ENCODE results near the gene SNTN. TPM values are rescaled to one million over a fixed set of nuclear protein-coding genes. Genes with fewer than 3 reads are reported as not detected.

The SNTN gene
- total and polyA plus RNA-seq, 9 donors = 0.17 to 26.0 (median 1.8) TPM; not detected in 3

GRCh38 chr3:63707731-63708130 is 55.3 kb downstream of the SNTN start:
- Histone ChIP-seq H3K4me1 (ENCODE audit: insufficient read depth) (no peaks in the 10 kb centered on the region), H3K4me3 (no peak overlapping the region), H3K36me3 (no peaks in the 10 kb centered on the region), H3K27ac (no peak overlapping the region), H3K9me3 (no peaks in the 10 kb centered on the region), H3K27me3 (no peaks in the 10 kb centered on the region)
- DNase-seq = no peak
- intact Hi-C loops (cut with DNase I) = no loop called here
- no peak for TF ChIP-seq CTCF (IDR thresholded peaks at IDR 0.05)
- TF ChIP-seq EP300 (IDR thresholded peaks at IDR 0.05) = no peak
- TF ChIP-seq POLR2A (IDR thresholded peaks at IDR 0.05) = no peak
- 65 to 66% (median 66%) methylated on average over 1 of the region's 1 CpG for WGBS, 3 donors

- WGBS, 3 donors = 84 to 85% (median 85%) methylated on average over 3 of the region's 3 CpGs
- Histone ChIP-seq H3K4me3 (no peak overlapping the region), H3K9me3 (no peaks in the 10 kb centered on the region), H3K27ac (no peak overlapping the region), H3K36me3 (no peaks in the 10 kb centered on the region), H3K27me3 (no peaks in the 10 kb centered on the region), H3K4me1 (ENCODE audit: insufficient read depth) (no peaks in the 10 kb centered on the region)
- intact Hi-C loops (cut with DNase I) = no loop called here
- no peak for TF ChIP-seq POLR2A (IDR thresholded peaks at IDR 0.05)
- no peak for TF ChIP-seq EP300 (IDR thresholded peaks at IDR 0.05)
- TF ChIP-seq CTCF (IDR thresholded peaks at IDR 0.05) = no peak
- DNase-seq = no peak
These were observed 57.1 kb downstream of the SNTN start for GRCh38 chr3:63709576-63709975.

Other genes with a start within 250 kb of the SNTN start
- gene C3orf49, start 166.6 kb downstream of the SNTN start, total RNA-seq = not detected
- gene C3orf49, start 166.6 kb downstream of the SNTN start, polyA plus RNA-seq = not detected
- 10 to 100 TPM; 38.2 to 50.6 (median 46.7) TPM for gene THOC7, start 211.1 kb downstream of the SNTN start, total RNA-seq
- gene THOC7, start 211.1 kb downstream of the SNTN start, polyA plus RNA-seq = 10 to 100 TPM; 55.6 to 80.3 TPM
- 10 to 100 TPM; 23.0 to 47.0 (median 29.8) TPM for gene ATXN7, start 211.2 kb downstream of the SNTN start, total RNA-seq
- 10 to 100 TPM in 1 of 2 donors, 1 to 10 TPM in 1; 4.3 to 14.7 TPM for gene ATXN7, start 211.2 kb downstream of the SNTN start, polyA plus RNA-seq

All from ovary (tissue), 9 donors.